HFF-Myc (cell line): Measurements from ENCODE around the gene CT45A2.
"Not testable (repeated sequence)": the region's sequence is repeated elsewhere in the genome, so short reads cannot be mapped to it uniquely, and the experiment has no call there.

ENCODE experiments used
- DNase-seq: peaks from one replicate; pipeline ENCODE4 v3.0.0-alpha.2; 2011; ENCODE audit warnings: low read depth; ENCODE audit errors: extremely low read depth
- H3K4me3 ChIP-seq: replicated peaks from 2 replicates; pipeline ENCODE4 v1.5.1; 2011; ENCODE audit warnings: low read depth, mild to moderate bottlenecking, control low read depth, low read length

Gene CT45A2, protein sequence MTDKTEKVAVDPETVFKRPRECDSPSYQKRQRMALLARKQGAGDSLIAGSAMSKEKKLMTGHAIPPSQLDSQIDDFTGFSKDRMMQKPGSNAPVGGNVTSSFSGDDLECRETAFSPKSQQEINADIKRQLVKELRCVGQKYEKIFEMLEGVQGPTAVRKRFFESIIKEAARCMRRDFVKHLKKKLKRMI

DNA sequence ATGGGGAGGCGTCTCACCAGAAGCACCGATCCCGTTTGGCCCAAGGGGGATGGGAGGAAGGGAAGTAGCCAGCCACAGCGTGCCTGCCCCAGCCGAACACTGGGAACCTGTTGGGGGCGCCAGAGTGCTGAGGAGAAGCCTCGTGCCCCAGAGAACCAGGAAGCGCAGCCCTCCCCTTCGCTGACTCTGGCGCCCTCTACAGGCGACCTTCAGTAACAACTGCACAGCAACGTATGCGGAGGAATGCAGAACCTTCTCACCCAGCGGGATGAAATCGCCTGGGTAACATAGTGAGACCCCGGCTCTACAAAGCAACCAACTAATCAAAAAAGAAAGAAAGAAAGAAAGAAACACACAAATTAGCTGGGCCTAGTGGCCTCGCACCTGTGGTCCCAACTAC lies at the start of gene CT45A2:
TSS of gene CT45A2 (minus strand) at position 101 of the 400 bp plus-strand sequence. CDS start 3,747 bp downstream, outside the sequence.
- not testable (repeated sequence) for DNase-seq, H3K4me3 ChIP-seq

DNA sequence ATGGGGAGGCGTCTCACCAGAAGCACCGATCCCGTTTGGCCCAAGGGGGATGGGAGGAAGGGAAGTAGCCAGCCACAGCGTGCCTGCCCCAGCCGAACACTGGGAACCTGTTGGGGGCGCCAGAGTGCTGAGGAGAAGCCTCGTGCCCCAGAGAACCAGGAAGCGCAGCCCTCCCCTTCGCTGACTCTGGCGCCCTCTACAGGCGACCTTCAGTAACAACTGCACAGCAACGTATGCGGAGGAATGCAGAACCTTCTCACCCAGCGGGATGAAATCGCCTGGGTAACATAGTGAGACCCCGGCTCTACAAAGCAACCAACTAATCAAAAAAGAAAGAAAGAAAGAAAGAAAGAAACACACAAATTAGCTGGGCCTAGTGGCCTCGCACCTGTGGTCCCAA lies 34.6 kb upstream of the CT45A2 start, which contains the start of gene CT45A8:
TSS of gene CT45A8 (minus strand) at position 101 of the 400 bp plus-strand sequence. CDS start 3,755 bp downstream, outside the sequence.
- not testable (repeated sequence) for H3K4me3 ChIP-seq, DNase-seq

DNA sequence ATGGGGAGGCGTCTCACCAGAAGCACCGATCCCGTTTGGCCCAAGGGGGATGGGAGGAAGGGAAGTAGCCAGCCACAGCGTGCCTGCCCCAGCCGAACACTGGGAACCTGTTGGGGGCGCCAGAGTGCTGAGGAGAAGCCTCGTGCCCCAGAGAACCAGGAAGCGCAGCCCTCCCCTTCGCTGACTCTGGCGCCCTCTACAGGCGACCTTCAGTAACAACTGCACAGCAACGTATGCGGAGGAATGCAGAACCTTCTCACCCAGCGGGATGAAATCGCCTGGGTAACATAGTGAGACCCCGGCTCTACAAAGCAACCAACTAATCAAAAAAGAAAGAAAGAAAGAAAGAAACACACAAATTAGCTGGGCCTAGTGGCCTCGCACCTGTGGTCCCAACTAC lies 17.4 kb upstream of the CT45A2 start, which contains the start of gene CT45A7:
TSS of gene CT45A7 (minus strand) at position 101 of the 400 bp plus-strand sequence. CDS start 3,747 bp downstream, outside the sequence.
- not testable (repeated sequence) for DNase-seq

DNA sequence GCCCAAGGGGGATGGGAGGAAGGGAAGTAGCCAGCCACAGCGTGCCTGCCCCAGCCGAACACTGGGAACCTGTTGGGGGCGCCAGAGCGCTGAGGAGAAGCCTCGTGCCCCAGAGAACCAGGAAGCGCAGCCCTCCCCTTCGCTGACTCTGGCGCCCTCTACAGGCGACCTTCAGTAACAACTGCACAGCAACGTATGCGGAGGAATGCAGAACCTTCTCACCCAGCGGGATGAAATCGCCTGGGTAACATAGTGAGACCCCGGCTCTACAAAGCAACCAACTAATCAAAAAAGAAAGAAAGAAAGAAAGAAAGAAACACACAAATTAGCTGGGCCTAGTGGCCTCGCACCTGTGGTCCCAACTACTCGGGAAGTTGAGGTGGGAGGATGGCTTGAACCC lies 17.1 kb downstream of the CT45A2 start, which contains the start of gene CT45A6:
TSS of gene CT45A6 (minus strand) at position 101 of the 400 bp plus-strand sequence. CDS start 3,794 bp downstream, outside the sequence.
- H3K4me3 ChIP-seq, DNase-seq: not testable (repeated sequence)

More for the DNA sequence above, 17.4 kb upstream of the CT45A2 start, which contains the start of gene CT45A7:
- H3K4me3 ChIP-seq = not testable (repeated sequence)

DNA sequence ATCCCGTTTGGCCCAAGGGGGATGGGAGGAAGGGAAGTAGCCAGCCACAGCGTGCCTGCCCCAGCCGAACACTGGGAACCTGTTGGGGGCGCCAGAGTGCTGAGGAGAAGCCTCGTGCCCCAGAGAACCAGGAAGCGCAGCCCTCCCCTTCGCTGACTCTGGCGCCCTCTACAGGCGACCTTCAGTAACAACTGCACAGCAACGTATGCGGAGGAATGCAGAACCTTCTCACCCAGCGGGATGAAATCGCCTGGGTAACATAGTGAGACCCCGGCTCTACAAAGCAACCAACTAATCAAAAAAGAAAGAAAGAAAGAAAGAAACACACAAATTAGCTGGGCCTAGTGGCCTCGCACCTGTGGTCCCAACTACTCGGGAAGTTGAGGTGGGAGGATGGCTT lies 34.4 kb downstream of the CT45A2 start, which contains the start of gene CT45A5:
TSS of gene CT45A5 (minus strand) at position 101 of the 400 bp plus-strand sequence. CDS start 3,774 bp downstream, outside the sequence.
- not testable (repeated sequence) for DNase-seq, H3K4me3 ChIP-seq

DNA sequence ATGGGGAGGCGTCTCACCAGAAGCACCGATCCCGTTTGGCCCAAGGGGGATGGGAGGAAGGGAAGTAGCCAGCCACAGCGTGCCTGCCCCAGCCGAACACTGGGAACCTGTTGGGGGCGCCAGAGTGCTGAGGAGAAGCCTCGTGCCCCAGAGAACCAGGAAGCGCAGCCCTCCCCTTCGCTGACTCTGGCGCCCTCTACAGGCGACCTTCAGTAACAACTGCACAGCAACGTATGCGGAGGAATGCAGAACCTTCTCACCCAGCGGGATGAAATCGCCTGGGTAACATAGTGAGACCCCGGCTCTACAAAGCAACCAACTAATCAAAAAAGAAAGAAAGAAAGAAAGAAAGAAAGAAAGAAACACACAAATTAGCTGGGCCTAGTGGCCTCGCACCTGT lies 51.7 kb downstream of the CT45A2 start, which contains the start of gene CT45A3:
TSS of gene CT45A3 (minus strand) at position 101 of the 400 bp plus-strand sequence. CDS start 3,747 bp downstream, outside the sequence.
- DNase-seq, H3K4me3 ChIP-seq: not testable (repeated sequence)
